Uterus (tissue), 2 donors: Measurements from ENCODE around the gene HOXB7.

ENCODE experiments used
- POLR2A ChIP-seq, 2 donors: fragments of 450-650 bp; IDR thresholded peaks; one replicate each; pipeline ENCODE4 v1.6.1; 2016; ENCODE audit warnings: antibody characterized with exemption in 2 of 2, mild to moderate bottlenecking in 1 of 2, moderate library complexity in 1 of 2
- TF ChIP-seq, protein P1 (sequence below), 4 experiments: fragments of 200-600 bp in 2 of 4; fragments of 450-650 bp in 2 of 4; sonication (generic) in 2 of 4; IDR thresholded peaks; one replicate each; pipeline ENCODE4 v1.5.1; 2016 to 2019; ENCODE audit warnings: antibody characterized with exemption in 4 of 4, mild to moderate bottlenecking in 2 of 4, moderate library complexity in 1 of 4

GRCh38 chr17:48643697-48644012 is 32.8 kb upstream of the HOXB7 start:
- TF ChIP-seq, protein P1, sequence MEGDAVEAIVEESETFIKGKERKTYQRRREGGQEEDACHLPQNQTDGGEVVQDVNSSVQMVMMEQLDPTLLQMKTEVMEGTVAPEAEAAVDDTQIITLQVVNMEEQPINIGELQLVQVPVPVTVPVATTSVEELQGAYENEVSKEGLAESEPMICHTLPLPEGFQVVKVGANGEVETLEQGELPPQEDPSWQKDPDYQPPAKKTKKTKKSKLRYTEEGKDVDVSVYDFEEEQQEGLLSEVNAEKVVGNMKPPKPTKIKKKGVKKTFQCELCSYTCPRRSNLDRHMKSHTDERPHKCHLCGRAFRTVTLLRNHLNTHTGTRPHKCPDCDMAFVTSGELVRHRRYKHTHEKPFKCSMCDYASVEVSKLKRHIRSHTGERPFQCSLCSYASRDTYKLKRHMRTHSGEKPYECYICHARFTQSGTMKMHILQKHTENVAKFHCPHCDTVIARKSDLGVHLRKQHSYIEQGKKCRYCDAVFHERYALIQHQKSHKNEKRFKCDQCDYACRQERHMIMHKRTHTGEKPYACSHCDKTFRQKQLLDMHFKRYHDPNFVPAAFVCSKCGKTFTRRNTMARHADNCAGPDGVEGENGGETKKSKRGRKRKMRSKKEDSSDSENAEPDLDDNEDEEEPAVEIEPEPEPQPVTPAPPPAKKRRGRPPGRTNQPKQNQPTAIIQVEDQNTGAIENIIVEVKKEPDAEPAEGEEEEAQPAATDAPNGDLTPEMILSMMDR (IDR thresholded peaks at IDR 0.05) = no peak
- TF ChIP-seq POLR2A (IDR thresholded peaks at IDR 0.05) = no peak
